Keratinocyte (primary cell): Measurements from ENCODE around the gene NT5M. TPM values are rescaled to one million over a fixed set of nuclear protein-coding genes. Genes with fewer than 3 reads are reported as not detected.

Experiments
- DNase-seq: peaks from one replicate; pipeline ENCODE4 v3.0.0-alpha.2; 2011; ENCODE audit warnings: low read depth, missing footprints, low spot score
- FAIRE-seq: peaks from 2 replicates; lab custom pipeline; 2011; peaks lifted over from hg19 to GRCh38; lab: Jason Lieb, UNC
- H2AFZ ChIP-seq: 2 replicates; pipeline ENCODE4 v1.6.0; 2012; ENCODE audit warnings: low read length, control low read depth, inconsistent platforms; ENCODE audit not compliant: control insufficient read depth
- H3K27ac ChIP-seq: 2 replicates; pipeline ENCODE4 v1.5.1; 2011; ENCODE audit warnings: low read length; ENCODE audit not compliant: control insufficient read depth, insufficient read depth
- H3K27me3 ChIP-seq: 3 replicates; pipeline ENCODE4 v1.6.0; 2011; ENCODE audit warnings: low read length; ENCODE audit not compliant: control insufficient read depth, insufficient read depth; ENCODE audit errors: extremely low read depth
- H3K36me3 ChIP-seq, 2 experiments: 2 replicates in 1 of 2; 3 replicates in 1 of 2; pipeline ENCODE4 v1.5.1; 2011; ENCODE audit warnings: low read length in 2 of 2, mild to moderate bottlenecking in 1 of 2; ENCODE audit not compliant: control insufficient read depth in 2 of 2, insufficient read depth in 2 of 2; ENCODE audit errors: extremely low read depth in 1 of 2
- H3K4me1 ChIP-seq: 3 replicates; pipeline ENCODE4 v1.5.1; 2011; ENCODE audit warnings: low read length; ENCODE audit not compliant: control insufficient read depth, insufficient read depth; ENCODE audit errors: extremely low read depth
- H3K4me2 ChIP-seq: 3 replicates; pipeline ENCODE4 v1.6.0; 2011; ENCODE audit warnings: low read depth, low read length; ENCODE audit not compliant: control insufficient read depth, insufficient read depth; ENCODE audit errors: extremely low read depth
- H3K4me3 ChIP-seq, 3 experiments: fragments of 200-600 bp in 1 of 3; sonication (generic) in 1 of 3; 2 replicates in 2 of 3; 3 replicates in 1 of 3; pipeline ENCODE4 v1.5.1; 2011 to 2016; ENCODE audit warnings: low read length in 3 of 3, mild to moderate bottlenecking in 3 of 3, control low read depth in 2 of 3, inconsistent platforms in 1 of 3, low read depth in 1 of 3, mixed read lengths in 1 of 3, mixed run types in 1 of 3, moderate library complexity in 1 of 3; ENCODE audit not compliant: control insufficient read depth in 2 of 3, insufficient read depth in 2 of 3; ENCODE audit errors: extremely low read depth in 1 of 3
- H3K79me2 ChIP-seq: 2 replicates; pipeline ENCODE4 v1.6.0; 2012; ENCODE audit warnings: low read length; ENCODE audit not compliant: control insufficient read depth, insufficient read depth
- H3K9ac ChIP-seq: 3 replicates; pipeline ENCODE4 v1.6.0; 2011; ENCODE audit warnings: low read length; ENCODE audit not compliant: control insufficient read depth, insufficient read depth; ENCODE audit errors: extremely low read depth
- H3K9me1 ChIP-seq: 3 replicates; pipeline ENCODE4 v1.6.0; 2011; ENCODE audit warnings: low read length; ENCODE audit not compliant: control insufficient read depth, insufficient read depth; ENCODE audit errors: extremely low read depth
- H3K9me3 ChIP-seq: 2 replicates; pipeline ENCODE4 v1.5.1; 2012; ENCODE audit warnings: low read depth, low read length; ENCODE audit not compliant: control insufficient read depth
- H4K20me1 ChIP-seq: 3 replicates; pipeline ENCODE4 v1.6.0; 2011; ENCODE audit warnings: low read length; ENCODE audit not compliant: control insufficient read depth, insufficient read depth; ENCODE audit errors: extremely low read depth
- CTCF ChIP-seq, 3 experiments: IDR thresholded peaks in 1 of 3; conservative IDR thresholded peaks in 1 of 3; optimal IDR thresholded peaks in 1 of 3; 2 replicates in 2 of 3; 3 replicates in 1 of 3; pipeline versions ENCODE3 to v1.5.1; 2011; ENCODE audit warnings: low read length in 3 of 3, mild to moderate bottlenecking in 3 of 3, moderate library complexity in 2 of 3, control low read depth in 1 of 3, inconsistent platforms in 1 of 3; ENCODE audit not compliant: insufficient read depth in 2 of 3; ENCODE audit errors: extremely low read depth in 1 of 3
- EZH2 ChIP-seq: IDR thresholded peaks from one replicate; pipeline ENCODE4 v1.6.1; 2012; ENCODE audit warnings: inconsistent platforms, mild to moderate bottlenecking, low read length, moderate library complexity
- dilution Hi-C: fragments of 300-500 bp; cut with MboI; formaldehyde crosslinking; loops from one replicate; pipeline ENCODE4 v1.7.0; 2020; ENCODE audit warnings: low sequenced_read_pairs; ENCODE audit not compliant: extremely low pct_ligation_motif_present
- polyA plus RNA-seq, 5 experiments: library from polyadenylated mRNA; depleted of rRNA in 3 of 5; stranded (reverse) in 3 of 5; stranded (forward) in 1 of 5; unstranded in 1 of 5; fragments of >200 nt; gene quantifications; 1 replicate in 1 of 5; 2 replicates in 3 of 5; 3 replicates in 1 of 5; pipeline versions ENCODE4 v1.2.1 to v1.2.3, GENCODE V29; 2011 to 2012; ENCODE audit warnings: missing spikeins in 2 of 5, low read depth in 1 of 5, low replicate concordance in 1 of 5

Gene NT5M
- polyA plus RNA-seq, 1 donor (not counting 4 experiments of a cell fraction or from before 2014, with no cell fraction given), result 0.16 TPM

DNA sequence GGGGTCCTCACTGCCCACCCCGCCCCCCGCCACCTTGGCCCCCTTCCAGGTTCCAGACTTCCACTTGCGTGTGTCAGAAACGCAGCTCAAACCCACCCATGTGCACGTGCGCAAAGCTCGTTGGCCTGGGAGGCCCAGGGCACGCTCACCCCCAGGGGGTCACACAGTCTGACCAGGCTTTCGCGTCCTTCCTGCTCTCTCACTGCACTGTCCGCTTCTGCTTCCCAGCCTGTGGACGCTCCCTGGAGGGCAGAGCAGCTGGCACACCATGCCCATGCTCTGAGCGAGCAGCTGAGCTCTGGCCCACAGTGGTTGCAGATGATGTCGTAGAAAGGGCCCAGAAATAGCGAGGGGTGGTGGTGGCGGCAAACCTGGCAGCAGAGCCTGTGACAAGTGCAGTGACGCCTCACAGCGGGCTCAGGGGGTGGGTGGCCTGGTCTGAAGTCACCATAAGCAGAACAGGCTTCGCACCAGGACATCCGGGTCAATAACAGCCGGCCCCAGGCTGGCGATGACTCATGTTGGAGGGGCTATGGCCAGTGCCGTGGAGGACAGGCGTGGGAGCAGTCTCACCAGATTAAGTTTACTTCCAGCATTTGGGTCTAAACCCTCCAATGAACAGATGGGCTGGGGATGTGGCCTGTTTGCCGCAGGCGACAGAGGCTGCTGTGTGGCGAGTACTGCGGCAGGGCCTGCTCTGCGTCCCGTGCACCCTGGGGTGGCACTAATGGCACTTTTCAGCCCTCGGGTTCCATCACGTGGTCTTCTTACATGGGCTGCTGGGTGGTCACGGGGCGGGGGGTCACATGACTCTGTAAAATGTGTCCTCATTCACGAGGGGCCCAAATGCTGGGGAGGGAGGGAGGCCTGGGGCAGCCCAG, 49.0 kb downstream of the NT5M start:
- H3K27me3 ChIP-seq, result peaks cover 23% of the 10 kb centered on the region
- no peak for FAIRE-seq
- no peaks in the 10 kb centered on the region for H3K36me3 ChIP-seq
- H3K79me2 ChIP-seq, result no peaks in the 10 kb centered on the region
- H3K4me1 ChIP-seq, result peaks cover 3% of the 10 kb centered on the region
- H3K4me2 ChIP-seq, result no peak overlapping the region
- no peak overlapping the region for H3K4me3 ChIP-seq
- no peak for DNase-seq
- H4K20me1 ChIP-seq, result no peaks in the 10 kb centered on the region
- H3K9me3 ChIP-seq, result no peaks in the 10 kb centered on the region
- no peak overlapping the region for H3K9ac ChIP-seq
- H3K27ac ChIP-seq, result no peak overlapping the region
- H2AFZ ChIP-seq, result no peak overlapping the region
- TF ChIP-seq EZH2, result no peak
- H3K9me1 ChIP-seq, result no peaks in the 10 kb centered on the region
- dilution Hi-C loops, result no loop called here

- Histone ChIP-seq H3K4me2 (no peak overlapping the region), H3K4me3 (no peak overlapping the region), H2AFZ (no peak overlapping the region), H3K79me2 (no peaks in the 10 kb centered on the region), H3K36me3 (no peaks in the 10 kb centered on the region), H4K20me1 (no peaks in the 10 kb centered on the region), H3K9me3 (no peaks in the 10 kb centered on the region), H3K4me1 (peaks cover 3% of the 10 kb centered on the region), H3K9me1 (no peaks in the 10 kb centered on the region), H3K9ac (no peak overlapping the region), H3K27ac (no peak overlapping the region), H3K27me3 (peaks cover 21% of the 10 kb centered on the region)
- DNase-seq, result no peak
- TF ChIP-seq EZH2 (no peak), CTCF (optimal IDR thresholded peaks at IDR 0.05 in 1 of 3, IDR thresholded peaks at IDR 0.05 in 1 of 3, conservative IDR thresholded peaks at IDR 0.05 in 1 of 3; ENCODE audit: extremely low read depth in 1 of 3, insufficient read depth in 2 of 3, low read length in 3 of 3) (no peak)
- FAIRE-seq, result no peak
- dilution Hi-C loops, result no loop called here
These were observed 49.9 kb downstream of the NT5M start for GRCh38 chr17:17352836-17353624.
